Activated T-cell treated with anti-CD3 and anti-CD28 coated beads for 1 hour (primary cell): Measurements from ENCODE around the gene IGFN1.

Experiments used
- DNase-seq: peaks from one replicate; pipeline ENCODE4 v3.0.0-alpha.2; 2020; ENCODE audit warnings: low read depth

Gene IGFN1

DNA sequence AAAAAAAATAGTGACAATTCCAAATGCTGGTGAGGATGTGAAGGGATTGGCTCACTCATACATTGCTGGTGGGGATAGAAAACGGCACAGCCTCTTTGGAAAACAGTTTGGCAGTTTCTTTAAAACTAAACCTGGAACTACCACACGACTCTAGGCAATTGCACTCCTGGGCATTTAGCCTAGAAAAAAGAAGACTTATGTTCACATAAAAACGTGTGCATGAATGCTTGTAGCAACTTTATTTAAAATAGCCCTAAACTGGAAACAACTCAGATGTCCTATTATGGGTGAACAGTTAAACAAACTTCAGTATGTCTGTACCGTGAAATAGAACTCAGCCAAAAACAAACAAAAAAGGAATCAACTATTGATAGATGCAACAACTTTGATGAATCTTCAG lies 26.9 kb upstream of the IGFN1 start:
- DNase-seq, result no peak

DNA sequence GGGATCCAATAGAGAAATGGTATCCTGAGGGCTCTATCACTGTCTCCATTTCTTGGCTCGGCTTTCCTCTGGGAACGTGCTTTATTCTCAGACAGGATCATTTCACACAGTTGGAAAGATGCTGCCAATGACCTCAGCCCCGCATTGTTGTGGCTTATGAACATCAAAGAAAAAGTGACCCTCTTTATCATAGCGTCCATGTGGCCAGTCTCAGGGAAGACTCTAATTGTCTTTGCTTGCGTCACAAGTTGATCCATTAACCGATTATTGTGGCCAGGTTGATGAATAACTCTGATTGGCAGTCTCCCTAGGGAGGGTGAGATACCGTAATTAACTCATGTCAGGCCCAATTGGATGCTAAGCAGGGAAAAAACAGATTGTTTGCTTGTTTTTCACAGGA lies 26.0 kb upstream of the IGFN1 start:
- DNase-seq, result no peak

DNA sequence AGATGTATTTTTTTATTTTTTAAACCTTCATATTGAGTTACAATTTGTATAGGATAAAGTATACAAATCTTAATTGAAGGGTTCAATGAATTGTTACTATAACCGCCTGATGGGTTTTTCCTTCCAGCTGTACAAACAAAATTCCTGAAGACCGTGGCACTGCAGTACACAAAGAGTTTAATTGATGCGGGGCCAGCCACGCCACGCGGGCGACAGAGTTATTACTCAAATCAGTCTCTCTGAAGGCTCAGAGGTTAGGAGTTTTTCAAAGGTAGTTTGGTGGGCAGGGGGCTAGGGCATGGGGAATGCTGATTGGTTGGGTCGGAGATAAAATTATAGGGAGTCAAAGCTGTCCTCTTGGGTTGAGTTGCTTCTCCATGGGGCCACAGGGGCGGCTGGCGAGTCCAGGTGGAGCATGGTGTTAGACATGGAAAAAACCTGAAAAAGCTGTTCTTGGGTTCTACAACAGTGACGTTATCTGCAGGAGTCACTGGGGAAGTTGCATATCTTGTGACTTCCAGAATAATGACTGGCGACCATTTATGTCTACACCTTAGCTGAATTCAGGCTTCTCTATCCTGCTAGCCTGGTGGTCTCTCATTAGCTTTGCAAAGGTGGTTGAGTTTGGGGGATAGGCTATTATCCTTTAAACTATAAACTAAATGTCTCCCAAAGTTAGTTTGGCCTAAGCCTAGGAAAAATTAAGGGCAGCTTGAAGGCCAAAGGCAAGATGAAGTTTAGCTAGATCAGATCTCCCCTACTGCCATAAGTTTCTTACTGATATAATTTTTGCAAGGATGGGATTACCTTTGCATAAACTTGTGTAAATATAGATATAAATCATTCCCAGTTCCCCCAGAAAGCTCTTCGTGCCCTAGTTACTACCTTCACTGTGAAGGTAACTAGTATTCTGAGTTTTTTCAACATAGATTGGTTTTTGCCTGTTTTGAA lies 23.3 kb upstream of the IGFN1 start:
- no peak for DNase-seq

DNA sequence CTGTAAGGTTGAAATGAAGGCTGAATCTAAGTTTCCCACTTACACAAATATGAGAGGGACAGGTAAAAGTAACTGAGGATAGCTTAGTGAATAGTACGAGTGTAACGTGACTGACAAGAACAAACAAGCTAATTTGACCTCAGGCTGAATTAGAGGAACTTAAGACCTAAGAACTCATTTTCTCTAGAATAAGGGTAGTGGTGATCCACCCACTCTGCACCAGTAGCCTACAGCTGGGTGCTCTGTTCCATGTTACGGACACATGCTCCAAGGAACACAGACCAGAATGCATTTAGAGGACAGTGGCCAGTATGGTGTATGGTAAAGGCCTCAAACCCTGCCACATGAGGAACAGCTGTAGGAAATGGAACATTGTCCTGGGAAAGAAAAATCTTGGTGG lies 21.4 kb upstream of the IGFN1 start:
- DNase-seq, result no peak

DNA sequence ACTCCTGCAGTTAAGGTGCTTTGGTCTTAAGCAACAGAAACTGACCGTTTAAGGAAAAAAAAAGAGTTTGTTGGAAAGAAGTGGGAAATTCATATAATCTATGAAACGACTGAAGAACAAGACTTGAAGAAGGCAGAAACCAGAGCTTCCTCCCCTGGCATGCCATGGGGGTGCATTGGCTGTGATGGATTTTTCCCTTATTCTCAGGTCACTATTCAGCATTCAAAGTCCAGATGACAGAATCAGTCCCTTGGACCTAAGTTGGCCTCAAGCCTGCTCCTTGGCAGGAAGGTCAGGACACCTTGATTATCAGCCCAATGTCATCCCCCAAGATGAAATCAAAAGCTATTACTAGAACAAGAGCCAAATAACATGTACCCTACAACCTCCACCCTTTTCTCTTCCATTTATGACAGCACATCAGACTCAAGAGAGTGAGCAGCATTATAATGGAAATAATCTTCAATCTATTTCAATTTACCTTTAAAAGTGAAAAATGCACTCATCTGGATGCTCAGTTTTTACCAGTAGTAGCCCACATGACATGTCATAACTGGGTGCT lies 20.6 kb upstream of the IGFN1 start:
- DNase-seq, result no peak

DNA sequence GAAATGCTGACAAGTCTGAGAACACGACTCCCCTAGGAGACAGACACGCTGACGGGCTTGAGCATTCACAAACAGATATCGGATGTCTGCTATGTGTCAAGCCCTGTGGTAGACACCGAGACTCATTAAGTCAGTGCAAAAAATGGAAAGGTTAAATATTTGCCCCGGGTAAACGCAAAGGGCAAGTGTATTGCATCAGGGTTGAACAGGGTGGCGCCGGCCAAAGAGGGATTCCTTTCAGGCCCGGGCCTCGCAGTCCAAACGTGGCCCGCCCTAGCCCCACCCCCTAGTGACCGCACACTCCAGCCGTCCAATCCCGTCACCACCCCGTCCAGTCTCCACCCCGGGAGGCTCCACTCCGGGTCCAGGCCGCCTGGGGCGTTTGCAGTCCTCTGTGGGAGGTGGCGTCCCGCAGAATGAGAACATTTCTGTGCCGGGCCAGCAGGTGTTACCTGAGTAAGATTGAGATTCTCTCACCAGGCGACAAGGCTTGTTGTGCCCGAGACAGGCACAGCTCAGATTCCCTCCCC lies 20.0 kb upstream of the IGFN1 start:
- DNase-seq, result peak; percentile 45

DNA sequence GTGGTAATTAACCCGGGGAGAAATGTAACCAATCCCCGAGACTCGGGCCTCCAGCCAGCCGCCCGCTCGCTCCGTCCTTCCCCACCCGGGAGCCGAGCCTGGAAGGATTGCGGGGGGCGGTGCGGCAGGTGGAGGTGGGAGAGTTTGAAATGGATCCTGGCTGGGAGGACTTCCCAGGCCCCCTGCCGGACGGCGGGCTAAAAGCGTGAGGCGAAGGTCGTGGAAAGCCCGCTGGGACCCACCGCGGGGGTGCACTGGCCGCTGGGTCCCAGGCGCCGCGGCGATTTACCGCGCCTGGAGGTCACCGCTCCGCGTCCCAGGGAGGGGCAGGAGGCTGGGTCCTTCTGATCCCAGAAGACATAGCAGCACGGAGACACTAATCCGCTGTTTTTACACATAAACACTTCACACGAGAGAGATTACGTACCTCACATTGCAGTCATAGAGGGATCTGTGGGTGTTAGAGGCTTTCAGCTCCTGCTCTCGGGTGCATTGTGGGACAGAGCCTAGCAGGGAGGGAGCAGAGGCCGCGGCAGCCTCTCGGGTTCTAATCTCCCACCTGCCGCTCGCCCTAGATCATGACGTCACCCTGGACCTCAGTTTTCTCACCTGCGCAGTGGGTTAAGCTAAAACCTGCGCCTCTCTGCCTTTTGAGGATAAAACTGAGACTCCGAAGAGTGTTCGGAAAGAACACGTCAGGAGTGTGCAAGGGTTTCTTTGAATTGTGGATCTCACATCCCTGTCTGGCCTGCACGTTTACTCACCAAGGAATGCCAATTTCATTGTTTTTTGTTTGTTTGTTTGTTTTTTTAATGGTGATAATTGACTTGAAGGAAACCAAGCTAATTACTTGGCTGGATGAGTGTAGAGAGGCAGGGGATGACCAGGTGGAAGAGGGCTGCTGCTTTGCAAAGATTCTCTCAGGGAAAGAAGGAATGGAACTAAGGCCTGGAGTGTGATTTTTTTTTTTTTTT lies 19.3 kb upstream of the IGFN1 start:
- DNase-seq, result peak; percentile 3

DNA sequence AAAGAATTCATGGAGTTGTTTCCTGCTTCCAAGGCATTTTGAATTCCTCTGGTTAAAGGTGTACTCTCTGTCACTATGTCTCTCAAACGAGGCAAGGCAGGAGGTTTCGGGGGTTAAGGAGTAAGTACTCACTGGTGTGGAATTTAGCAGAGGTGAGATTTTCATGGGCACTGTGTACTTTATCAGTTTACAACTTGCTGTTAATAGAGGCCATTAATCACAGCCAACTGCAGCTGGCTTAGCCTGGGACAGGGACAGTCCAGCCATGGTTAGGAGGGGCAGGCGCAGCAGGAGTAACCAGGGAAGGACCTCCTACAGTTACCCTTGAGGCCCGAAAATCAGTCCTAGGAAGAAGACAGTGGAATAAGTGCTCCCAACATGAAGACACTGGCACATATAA lies 18.3 kb upstream of the IGFN1 start:
- no peak for DNase-seq

DNA sequence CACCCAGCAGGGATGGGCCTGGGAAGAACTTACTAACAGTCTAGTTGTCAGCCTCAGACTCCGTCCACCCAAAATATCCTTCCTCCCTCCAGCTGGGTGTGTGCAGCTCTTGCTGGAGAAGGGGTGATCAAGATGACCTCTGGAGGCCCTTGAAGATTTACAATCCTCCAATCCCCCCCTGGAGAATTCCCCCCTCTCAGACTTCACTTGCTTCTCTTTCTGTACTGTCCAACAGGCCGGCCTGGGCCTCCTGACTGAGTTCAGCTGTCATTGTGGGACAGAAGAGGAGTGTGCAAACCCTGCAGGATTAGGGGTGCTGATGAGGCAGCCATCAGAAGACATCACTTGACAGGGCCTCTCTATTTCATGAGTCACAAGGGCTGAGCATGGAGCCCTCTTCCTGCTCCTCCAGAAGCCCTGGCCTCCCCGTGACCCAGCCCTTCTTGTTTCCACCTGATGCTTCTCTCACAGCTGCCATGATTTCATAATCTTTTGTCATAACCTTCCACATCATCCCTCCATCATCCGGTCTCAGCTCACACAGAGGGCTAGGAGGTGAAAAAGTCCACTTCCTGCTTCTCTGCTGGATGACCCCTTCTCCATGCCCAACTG lies 17.5 kb upstream of the IGFN1 start:
- DNase-seq, result no peak

DNA sequence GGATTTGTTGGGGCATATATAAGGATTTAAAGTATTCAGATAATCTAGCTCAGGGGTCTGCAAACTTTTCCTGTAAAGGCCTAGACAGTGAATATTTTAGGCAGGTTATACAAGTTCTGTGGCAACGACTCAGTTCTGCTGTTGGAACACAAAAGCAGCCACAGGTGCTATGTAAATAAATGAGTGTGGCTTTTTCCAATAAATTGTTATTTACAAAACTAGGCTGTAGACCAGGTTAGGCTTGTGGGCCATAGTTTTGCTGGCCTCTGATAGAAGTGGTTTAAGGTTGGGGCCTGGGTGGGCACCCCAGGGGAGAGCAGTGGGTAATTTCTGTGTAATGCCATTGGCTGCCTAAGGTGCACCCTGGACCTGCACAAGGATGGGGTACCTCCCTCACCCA lies 16.9 kb upstream of the IGFN1 start:
- DNase-seq, result no peak

DNA sequence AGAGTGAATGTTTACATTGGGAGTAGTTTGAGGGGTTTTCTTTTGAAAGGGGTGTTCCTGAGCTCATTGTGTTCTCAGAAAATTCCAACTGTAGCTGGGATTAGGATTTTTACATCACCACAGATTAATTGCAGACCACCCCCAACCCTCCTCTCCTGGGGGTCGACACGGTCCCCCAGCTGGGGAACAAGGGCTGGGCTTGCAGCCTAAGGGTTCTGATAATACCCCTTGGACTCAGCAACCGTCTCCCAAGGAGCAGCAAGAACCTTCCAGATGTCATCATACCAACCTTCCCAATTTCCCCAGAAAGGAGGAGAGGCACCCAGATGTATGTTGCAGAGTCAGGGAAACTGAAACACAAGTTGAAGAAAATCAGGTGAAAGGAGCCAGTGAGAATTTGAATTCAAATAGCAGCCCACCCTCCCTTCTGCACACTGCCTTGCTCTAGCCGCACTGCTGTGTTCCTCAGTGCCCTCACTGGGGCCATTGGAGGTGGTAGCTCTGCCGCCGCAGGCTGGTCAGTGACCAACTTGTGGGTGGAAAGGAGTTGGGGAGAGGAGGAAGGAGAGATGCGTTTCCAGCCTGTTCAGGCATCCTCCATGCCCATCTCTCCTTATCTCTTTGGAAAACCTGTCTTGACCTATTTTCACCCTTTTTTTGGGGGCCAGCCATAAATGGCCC lies 14.7 kb upstream of the IGFN1 start:
- no peak for DNase-seq

DNA sequence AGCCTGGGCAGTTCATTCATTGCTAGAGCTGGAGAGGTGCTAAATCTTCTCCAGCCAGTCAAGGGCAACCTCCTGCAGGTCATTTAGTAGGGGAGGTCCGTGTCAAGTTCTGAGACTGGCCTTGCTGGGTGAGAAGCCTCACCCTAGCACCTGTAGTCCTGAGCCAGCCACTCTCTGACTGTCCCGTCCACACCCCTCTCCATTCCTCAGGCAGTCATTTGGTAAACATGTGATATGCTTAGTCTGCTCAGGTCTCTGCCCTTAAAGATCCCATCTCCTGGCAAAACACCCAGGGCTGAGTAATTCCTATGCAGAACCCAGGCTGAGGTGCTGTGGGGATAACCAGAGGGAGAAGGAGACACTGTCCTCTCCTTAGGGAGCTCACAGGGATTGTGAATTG lies 13.7 kb upstream of the IGFN1 start:
- DNase-seq, result no peak

DNA sequence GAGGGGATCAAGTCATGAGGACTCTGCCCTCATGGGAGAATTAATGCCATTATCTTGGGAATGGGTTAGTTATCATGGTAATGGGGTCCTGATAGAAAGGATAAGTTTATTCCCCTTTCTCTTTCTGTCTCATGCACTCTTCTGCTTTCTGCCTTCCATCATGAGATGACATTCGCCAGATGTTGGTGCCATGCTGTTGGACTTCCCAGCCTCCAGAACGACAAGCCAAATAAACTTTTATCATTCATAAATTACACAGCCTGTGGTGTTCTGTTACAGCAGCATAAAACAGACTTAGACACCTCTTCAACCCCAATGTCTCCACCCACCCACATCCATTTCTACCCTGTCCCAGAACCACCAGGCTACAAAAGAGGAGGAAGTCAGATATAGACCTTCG lies 11.9 kb upstream of the IGFN1 start:
- DNase-seq, result no peak

DNA sequence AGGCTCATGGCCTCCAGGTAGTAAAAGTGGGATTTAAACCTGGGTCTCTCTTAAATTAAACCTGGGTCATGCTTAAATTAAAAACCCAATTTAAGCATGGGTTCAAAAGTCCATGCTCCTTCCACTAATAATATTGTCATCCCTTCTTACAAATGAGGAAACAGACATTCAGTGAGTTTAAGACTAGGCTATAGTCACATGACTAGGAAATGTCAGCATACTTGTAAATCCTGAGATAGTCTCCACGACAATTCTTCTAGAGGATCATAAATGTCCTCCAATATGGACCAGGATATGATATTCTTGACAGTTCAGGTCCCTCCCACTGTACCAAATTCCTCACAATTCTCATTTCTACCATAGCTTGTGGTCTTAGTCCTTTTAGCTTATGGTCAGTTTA lies 10.5 kb upstream of the IGFN1 start:
- no peak for DNase-seq

DNA sequence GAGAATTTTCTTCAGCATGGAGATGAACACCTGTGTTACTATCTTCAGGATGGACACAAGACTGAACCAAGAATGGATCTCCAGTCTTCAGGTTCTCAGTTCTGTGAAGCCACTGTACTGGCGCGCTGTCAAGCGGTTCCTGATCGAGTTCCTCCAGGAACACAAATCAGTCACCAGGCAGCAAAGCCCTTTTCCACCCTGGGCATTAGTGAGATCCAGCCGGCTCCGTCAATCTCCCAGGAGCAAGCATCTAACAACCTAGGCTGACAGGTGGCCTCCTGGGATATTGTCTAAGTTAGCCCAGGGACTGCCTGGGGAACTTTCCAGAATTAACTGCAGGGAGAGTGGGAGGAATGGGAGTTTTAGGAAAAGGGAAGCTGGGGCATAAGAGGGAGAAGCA lies 9.7 kb upstream of the IGFN1 start:
- no peak for DNase-seq

DNA sequence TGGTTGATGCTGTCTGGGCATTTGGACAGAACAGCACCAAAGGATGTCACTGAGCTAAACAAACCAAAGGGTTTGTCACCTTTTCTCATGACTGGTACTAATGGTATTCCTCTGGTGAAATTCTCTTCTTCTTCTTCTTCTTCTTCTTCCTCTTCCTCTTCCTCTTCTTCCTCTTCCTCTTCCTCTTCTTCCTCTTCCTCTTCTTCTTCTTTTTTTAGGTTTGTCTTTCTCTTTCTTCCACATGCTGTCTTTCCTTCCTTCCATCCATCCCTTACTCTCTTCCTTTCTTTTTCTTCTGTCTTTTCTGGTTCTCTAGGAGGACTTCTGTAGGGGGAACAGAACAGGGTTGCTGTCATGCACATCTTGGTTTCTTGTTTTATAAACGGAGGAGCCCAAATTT lies 9.3 kb upstream of the IGFN1 start:
- DNase-seq, result no peak

DNA sequence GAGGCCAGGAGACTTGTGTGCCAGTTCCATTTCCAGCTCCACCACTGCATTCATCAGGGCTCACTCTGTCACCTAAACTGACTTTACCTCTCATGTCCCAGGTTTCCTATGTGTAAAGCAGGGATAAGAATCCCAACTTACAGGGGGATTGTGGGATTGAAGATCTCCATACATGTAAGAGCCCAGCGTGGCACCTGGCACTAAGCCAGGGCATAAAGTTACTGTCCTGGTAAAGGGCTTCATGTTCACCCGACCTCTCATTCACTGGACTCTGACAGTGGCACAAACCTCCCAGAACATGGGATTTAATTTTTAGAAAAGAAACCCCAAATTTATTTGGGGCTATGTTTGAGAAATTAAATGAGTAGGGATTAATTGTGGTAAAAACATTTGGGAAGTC lies 8.9 kb upstream of the IGFN1 start:
- no peak for DNase-seq

DNA sequence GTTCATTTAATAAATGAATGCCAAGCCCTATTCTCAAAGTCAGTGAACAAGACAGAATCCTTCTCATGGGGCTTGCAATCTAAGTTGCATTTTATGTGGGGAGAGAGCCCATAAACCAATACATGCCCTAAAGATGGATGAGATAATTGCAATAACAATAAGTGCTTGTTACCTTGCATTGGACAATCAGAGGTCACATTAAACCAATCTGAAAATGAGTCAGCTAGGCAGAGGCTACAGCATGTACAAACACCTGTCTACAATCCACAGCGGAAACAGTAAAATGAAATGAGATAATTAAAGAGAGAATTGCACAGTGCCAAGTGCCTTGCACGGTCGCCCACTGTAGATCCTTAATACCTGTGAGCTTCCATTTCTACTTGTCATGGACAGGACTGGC lies 7.4 kb upstream of the IGFN1 start:
- no peak for DNase-seq

DNA sequence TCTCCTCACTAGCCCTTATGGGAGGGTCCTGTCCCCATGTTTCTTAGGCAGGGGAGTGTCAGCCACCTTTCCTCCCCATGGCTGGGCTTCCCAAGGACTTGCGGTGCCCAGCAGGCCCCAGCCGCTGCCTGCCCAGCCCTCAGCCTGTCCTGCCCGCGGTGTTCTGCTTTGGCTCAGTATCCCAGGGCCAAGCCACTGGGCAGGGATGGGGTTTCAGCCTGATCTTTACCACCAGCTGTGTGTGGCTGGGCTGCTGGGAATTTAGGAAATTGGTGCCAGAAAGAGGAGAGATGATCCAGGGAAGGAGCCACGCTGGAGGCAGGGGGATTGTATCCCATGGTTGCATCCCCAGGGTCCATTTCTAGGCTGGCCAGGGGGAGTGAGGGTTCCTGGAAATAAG lies 6.9 kb upstream of the IGFN1 start:
- no peak for DNase-seq

DNA sequence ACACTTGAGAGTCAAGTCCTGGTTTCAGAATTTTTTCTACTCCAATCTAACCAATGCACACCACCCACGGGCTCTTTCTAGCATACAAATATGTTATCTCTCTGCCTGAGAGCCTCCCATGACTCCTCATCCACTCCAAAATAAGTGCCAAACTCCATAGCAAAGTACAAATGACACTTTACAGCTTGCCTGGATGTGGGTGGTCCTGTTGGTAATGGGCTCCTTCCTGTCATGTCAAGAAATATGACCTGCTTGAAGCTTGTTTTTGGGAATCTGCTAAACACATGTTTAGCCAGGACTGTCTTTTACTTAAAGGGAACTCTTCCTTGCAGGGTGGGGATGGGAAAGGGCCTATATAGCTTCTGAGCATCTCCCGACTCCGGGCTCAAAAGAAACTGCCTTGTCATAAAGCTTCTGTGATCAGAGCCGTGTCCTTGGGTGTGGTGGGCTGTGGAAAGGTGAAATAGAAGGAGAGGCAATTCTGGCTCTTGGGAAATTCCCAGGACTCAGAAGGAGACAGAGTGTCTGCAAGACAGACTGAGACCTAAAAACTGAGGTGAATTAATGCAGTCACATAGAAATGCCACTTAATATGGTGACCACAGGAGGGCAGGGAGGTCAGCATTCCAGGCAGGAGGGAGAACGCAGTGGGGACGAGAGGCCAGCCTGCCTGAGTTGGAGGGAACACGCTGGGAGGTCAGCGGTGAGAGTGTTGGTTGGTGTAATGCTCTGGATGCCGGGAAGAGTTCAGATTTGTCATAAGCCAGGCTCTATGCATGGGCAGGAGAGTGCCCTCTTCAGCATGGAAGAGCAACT lies 6.1 kb upstream of the IGFN1 start:
- DNase-seq, result no peak

DNA sequence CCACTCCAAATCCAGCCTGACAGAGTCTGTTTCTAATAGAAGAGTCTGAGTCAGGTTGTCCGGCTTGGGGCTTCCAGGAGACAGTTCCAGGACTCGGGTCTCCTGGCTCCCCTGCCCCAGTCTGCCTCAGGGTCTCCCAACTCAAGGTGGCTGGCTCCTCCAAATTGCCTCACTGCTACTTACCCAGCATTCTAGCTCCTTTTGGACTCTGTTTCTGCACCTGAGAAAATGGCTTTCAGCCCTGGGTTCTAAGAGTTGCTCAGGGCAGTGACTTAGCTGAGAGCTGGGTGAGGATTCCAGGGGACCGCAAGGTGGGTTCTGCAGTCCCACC lies 5.5 kb upstream of the IGFN1 start:
- DNase-seq, result no peak
